Measurements from ENCODE around the gene DGKQ. TPM values are rescaled to one million over a fixed set of nuclear protein-coding genes. Genes with fewer than 3 reads are reported as not detected.

DGKQ gene
- total RNA-seq, 1 experiment from 2014 or later = 11.5 TPM

GRCh38 chr4:968221-968620 lies 5.1 kb downstream of the DGKQ start:
- Histone ChIP-seq H2AFZ (no peak overlapping the region), H3K4me2 (no peak overlapping the region), H3K4me1 (replicated peaks; ENCODE audit: insufficient read depth) (peaks cover 14% of the 10 kb centered on the region), H3F3A (ENCODE audit: insufficient read depth, low read depth) (peaks cover 4% of the 10 kb centered on the region; the same call in 1 of the 2 replicates), H3K36me3 (ENCODE audit: low read depth) (no peaks in the 10 kb centered on the region), H4K20me1 (ENCODE audit: insufficient read depth) (peaks cover 20% of the 10 kb centered on the region), H3K4me3 (no peak overlapping the region), H3K27ac (no peak overlapping the region), H3K9me3 (ENCODE audit: insufficient read depth, low read depth) (no peaks in the 10 kb centered on the region), H3K79me2 (ENCODE audit: low read depth) (peaks cover 6% of the 10 kb centered on the region; the same call in 1 of the 2 replicates), H3K27me3 (ENCODE audit: insufficient read depth, low read depth) (no peaks in the 10 kb centered on the region), H3K9me2 (ENCODE audit: insufficient read depth) (no peaks in the 10 kb centered on the region)
- ChIA-PET POLR2A (ENCODE audit: unreplicated experiment) (no interaction called here), CTCF (no interaction called here)
- BruUV-seq (replicated peaks) = no TSS peak
- TF ChIP-seq, protein P1, sequence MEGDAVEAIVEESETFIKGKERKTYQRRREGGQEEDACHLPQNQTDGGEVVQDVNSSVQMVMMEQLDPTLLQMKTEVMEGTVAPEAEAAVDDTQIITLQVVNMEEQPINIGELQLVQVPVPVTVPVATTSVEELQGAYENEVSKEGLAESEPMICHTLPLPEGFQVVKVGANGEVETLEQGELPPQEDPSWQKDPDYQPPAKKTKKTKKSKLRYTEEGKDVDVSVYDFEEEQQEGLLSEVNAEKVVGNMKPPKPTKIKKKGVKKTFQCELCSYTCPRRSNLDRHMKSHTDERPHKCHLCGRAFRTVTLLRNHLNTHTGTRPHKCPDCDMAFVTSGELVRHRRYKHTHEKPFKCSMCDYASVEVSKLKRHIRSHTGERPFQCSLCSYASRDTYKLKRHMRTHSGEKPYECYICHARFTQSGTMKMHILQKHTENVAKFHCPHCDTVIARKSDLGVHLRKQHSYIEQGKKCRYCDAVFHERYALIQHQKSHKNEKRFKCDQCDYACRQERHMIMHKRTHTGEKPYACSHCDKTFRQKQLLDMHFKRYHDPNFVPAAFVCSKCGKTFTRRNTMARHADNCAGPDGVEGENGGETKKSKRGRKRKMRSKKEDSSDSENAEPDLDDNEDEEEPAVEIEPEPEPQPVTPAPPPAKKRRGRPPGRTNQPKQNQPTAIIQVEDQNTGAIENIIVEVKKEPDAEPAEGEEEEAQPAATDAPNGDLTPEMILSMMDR (conservative IDR thresholded peaks at IDR 0.05) = no peak
- TF ChIP-seq EZH2 (IDR thresholded peaks at IDR 0.05; ENCODE audit: low read depth) = no peak
- intact Hi-C loops (cut with micrococcal nuclease; ENCODE audit: unreplicated experiment) = no loop called here
- DNase-seq = no peak

DNA sequence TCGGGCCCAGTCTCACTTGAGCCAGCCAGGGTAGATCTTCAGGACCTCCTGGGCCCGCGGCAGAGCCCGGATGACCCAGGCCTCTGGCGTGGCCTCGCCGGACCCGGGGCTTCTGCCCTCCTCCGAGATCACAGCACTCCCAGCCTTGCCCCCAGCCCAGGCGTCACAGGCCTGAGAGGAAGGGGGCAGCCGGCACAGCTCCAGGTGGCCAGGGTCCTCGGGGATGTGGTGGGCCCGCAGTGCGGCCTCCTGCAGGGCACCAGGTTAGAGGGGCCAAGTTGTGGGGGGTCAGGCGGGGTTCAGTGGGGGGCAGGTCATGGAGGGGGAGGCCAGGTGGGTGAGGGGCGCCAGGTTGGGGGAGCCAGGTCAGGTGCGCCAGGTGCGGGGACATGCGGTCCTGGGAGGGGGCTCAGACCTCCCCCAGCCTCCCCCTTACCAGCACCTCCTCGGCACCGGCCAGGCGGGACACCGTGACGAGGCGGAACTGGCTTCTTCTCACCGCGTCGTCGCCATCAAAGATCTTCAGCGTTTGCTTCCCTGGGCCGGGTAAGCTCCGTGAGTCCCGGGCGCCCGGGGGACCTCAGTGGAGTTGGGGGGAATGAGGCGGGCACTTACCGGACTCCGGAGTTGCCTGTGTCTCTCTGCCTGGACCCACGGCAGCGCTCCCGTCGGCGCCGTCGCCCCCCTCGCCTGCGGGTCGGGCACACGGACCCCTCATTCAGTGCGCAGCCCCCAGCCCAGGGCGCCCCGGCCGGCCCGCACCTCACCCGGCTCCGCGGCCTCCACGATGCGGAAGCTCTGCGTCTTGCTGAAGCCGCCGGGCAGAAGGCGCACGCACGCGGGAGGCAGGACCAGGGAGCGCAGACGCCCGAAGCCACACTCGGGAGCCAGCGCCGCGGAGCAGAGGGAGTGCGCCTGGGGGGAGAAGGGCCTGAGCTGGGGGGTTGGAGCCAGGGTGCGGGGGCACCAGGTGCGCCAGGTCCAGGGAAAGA lies 6.0 kb downstream of the DGKQ start:
- H4K20me1 ChIP-seq (ENCODE audit: insufficient read depth) = peaks cover 20% of the 10 kb centered on the region
- H3K4me1 ChIP-seq (replicated peaks; ENCODE audit: insufficient read depth) = peaks cover 12% of the 10 kb centered on the region
- no peaks in the 10 kb centered on the region for H3K9me3 ChIP-seq (ENCODE audit: insufficient read depth, low read depth)
- ChIA-PET POLR2A (ENCODE audit: unreplicated experiment) (no interaction called here), CTCF (interaction anchor here (0.6 kb wide), 1 partner anchor 11 kb away, joined by 17 read pairs; no protein-coding TSS in a partner anchor)
- H3K27me3 ChIP-seq (ENCODE audit: insufficient read depth, low read depth) = no peaks in the 10 kb centered on the region
- BruUV-seq (replicated peaks) = no TSS peak
- intact Hi-C loops (cut with micrococcal nuclease; ENCODE audit: unreplicated experiment) = no loop called here
- H3K9me2 ChIP-seq (ENCODE audit: insufficient read depth) = no peaks in the 10 kb centered on the region
- no peaks in the 10 kb centered on the region for H3K36me3 ChIP-seq (ENCODE audit: low read depth)
- TF ChIP-seq, protein P1 (conservative IDR thresholded peaks at IDR 0.05) = no peak
- TF ChIP-seq EZH2 (IDR thresholded peaks at IDR 0.05; ENCODE audit: low read depth) = no peak
- H3K79me2 ChIP-seq (ENCODE audit: low read depth) = peaks cover 5% of the 10 kb centered on the region; the same call in 1 of the 2 replicates
- H3F3A ChIP-seq (ENCODE audit: insufficient read depth, low read depth) = peaks cover 4% of the 10 kb centered on the region; the same call in 1 of the 2 replicates
- H3K4me2 ChIP-seq = no peak overlapping the region
- DNase-seq = no peak
- H2AFZ ChIP-seq = no peak overlapping the region
- no peak overlapping the region for H3K27ac ChIP-seq
- no peak overlapping the region for H3K4me3 ChIP-seq

GRCh38 chr4:966266-967112 lies 6.9 kb downstream of the DGKQ start:
- Histone ChIP-seq H4K20me1 (ENCODE audit: insufficient read depth) (peaks cover 12% of the 10 kb centered on the region; the same call in 1 of the 2 replicates), H3K4me1 (replicated peaks; ENCODE audit: insufficient read depth) (peaks cover 3% of the 10 kb centered on the region; the same call in 1 of the 2 replicates), H2AFZ (no peak overlapping the region), H3K4me2 (no peak overlapping the region), H3K36me3 (ENCODE audit: low read depth) (no peaks in the 10 kb centered on the region), H3K27ac (no peak overlapping the region), H3K4me3 (no peak overlapping the region), H3F3A (ENCODE audit: insufficient read depth, low read depth) (peaks cover 4% of the 10 kb centered on the region; the same call in 1 of the 2 replicates), H3K9me3 (ENCODE audit: insufficient read depth, low read depth) (no peaks in the 10 kb centered on the region), H3K79me2 (ENCODE audit: low read depth) (no peaks in the 10 kb centered on the region), H3K9me2 (ENCODE audit: insufficient read depth) (no peaks in the 10 kb centered on the region), H3K27me3 (ENCODE audit: insufficient read depth, low read depth) (no peaks in the 10 kb centered on the region)
- no peak for DNase-seq
- CTCF ChIA-PET = interaction anchor here (0.6 kb wide), 1 partner anchor 10 kb away, joined by 17 read pairs; no protein-coding TSS in a partner anchor
- no TSS peak for BruUV-seq (replicated peaks)
- intact Hi-C loops (cut with micrococcal nuclease; ENCODE audit: unreplicated experiment) = no loop called here
- TF ChIP-seq, protein P1 (conservative IDR thresholded peaks at IDR 0.05) = no peak
- TF ChIP-seq EZH2 (IDR thresholded peaks at IDR 0.05; ENCODE audit: low read depth) = no peak
- POLR2A ChIA-PET (ENCODE audit: unreplicated experiment) = no interaction called here

Data from PC-9 (cell line).